Endothelial cell of umbilical vein (primary cell): ENCODE measurements around the gene ABCA3. TPM values are rescaled to one million over a fixed set of nuclear protein-coding genes. Genes with fewer than 3 reads are reported as not detected.

Source experiments
- BruUV-seq: library from RNA; stranded (reverse); fragments of 400-500 nt; replicated peaks from 2 replicates; lab custom pipeline; 2021; lab: Mats Ljungman, UMichigan
- CTCF ChIA-PET: fragments of 300-600, 350-600 bp; sonication (Branson Sonifier 250); formaldehyde crosslinking; loops from one replicate; lab custom pipeline; 2021; ENCODE audit warnings: antibody characterized with exemption, inconsistent platforms; lab: Charles Lee
- POLR2A ChIA-PET: fragments of 300-600, 350-600 bp; sonication (Branson Sonifier 250); formaldehyde crosslinking; loops from one replicate; lab custom pipeline; 2021; ENCODE audit warnings: antibody characterized with exemption, inconsistent platforms; lab: Charles Lee
- DNase-seq: peaks from one replicate; pipeline ENCODE4 v3.0.0-alpha.2; 2011; ENCODE audit warnings: low read depth, low spot score
- FAIRE-seq: peaks from 2 replicates; lab custom pipeline; 2011; peaks lifted over from hg19 to GRCh38; lab: Jason Lieb, UNC
- H2AFZ ChIP-seq: 2 replicates; pipeline ENCODE4 v1.6.0; 2012; ENCODE audit warnings: low read depth, low read length, control low read depth, inconsistent platforms
- H3K27ac ChIP-seq: 2 replicates; pipeline ENCODE4 v1.5.1; 2011; ENCODE audit warnings: low read depth, mild to moderate bottlenecking, control low read depth, low read length, moderate library complexity; ENCODE audit not compliant: insufficient read depth
- H3K27me3 ChIP-seq, 2 experiments: 2 replicates each; pipeline versions ENCODE4 v1.6.0 to v1.6.1; 2011; ENCODE audit warnings: low read length in 2 of 2, mixed read lengths in 1 of 2; ENCODE audit not compliant: control insufficient read depth in 2 of 2, insufficient read depth in 2 of 2
- H3K36me3 ChIP-seq, 2 experiments: 2 replicates in 1 of 2; 3 replicates in 1 of 2; pipeline ENCODE4 v1.5.1; 2011; ENCODE audit warnings: low read length in 2 of 2, mild to moderate bottlenecking in 1 of 2, moderate library complexity in 1 of 2; ENCODE audit not compliant: control insufficient read depth in 2 of 2, insufficient read depth in 2 of 2; ENCODE audit errors: extremely low read depth in 1 of 2
- H3K4me1 ChIP-seq: 3 replicates; pipeline ENCODE4 v1.5.1; 2011; ENCODE audit warnings: mild to moderate bottlenecking, low read length; ENCODE audit not compliant: control insufficient read depth, insufficient read depth; ENCODE audit errors: extremely low read depth
- H3K4me2 ChIP-seq: 2 replicates; pipeline ENCODE4 v1.6.1; 2011; ENCODE audit warnings: low read length, control low read depth, mixed read lengths; ENCODE audit not compliant: insufficient read depth
- H3K4me3 ChIP-seq, 3 experiments: fragments of 200-600 bp in 1 of 3; sonication (generic), shearing (Covaris generic) in 1 of 3; replicated peaks in 1 of 3; 2 replicates each; pipeline ENCODE4 v1.5.1; 2011 to 2016; ENCODE audit warnings: control low read depth in 3 of 3, low read length in 3 of 3, mild to moderate bottlenecking in 2 of 3, inconsistent platforms in 1 of 3, low read depth in 1 of 3, moderate library complexity in 1 of 3; ENCODE audit not compliant: insufficient read depth in 1 of 3
- H3K79me2 ChIP-seq: 2 replicates; pipeline ENCODE4 v1.6.0; 2012; ENCODE audit warnings: low read length, inconsistent platforms; ENCODE audit not compliant: control insufficient read depth, insufficient read depth
- H3K9ac ChIP-seq: replicated peaks from 2 replicates; pipeline ENCODE3; 2011; ENCODE audit warnings: low read length, control low read depth; ENCODE audit not compliant: insufficient read depth; ENCODE audit errors: extremely low read depth
- H3K9me1 ChIP-seq: replicated peaks from 3 replicates; pipeline ENCODE4 v1.6.0; 2011; ENCODE audit warnings: mild to moderate bottlenecking, low read length; ENCODE audit not compliant: control insufficient read depth, insufficient read depth; ENCODE audit errors: extremely low read depth
- H3K9me3 ChIP-seq: replicated peaks from 2 replicates; pipeline ENCODE4 v1.5.1; 2012; ENCODE audit warnings: low read length, inconsistent platforms; ENCODE audit not compliant: control insufficient read depth, insufficient read depth
- H4K20me1 ChIP-seq: replicated peaks from 2 replicates; pipeline ENCODE3; 2011; ENCODE audit warnings: mild to moderate bottlenecking, low read length; ENCODE audit not compliant: control insufficient read depth, insufficient read depth; ENCODE audit errors: extremely low read depth
- EZH2 ChIP-seq: IDR thresholded peaks from 2 replicates; pipeline ENCODE4 v1.6.1; 2012; ENCODE audit warnings: borderline replicate concordance, low read depth, mild to moderate bottlenecking, moderate library complexity, low read length, inconsistent platforms; ENCODE audit not compliant: severe bottlenecking
- FOS ChIP-seq: IDR thresholded peaks from 2 replicates; pipeline ENCODE4 v1.6.1; 2011; ENCODE audit warnings: mild to moderate bottlenecking, low read length, moderate library complexity, borderline replicate concordance; ENCODE audit not compliant: insufficient read depth
- GATA2 ChIP-seq: IDR thresholded peaks from 2 replicates; pipeline ENCODE4 v1.7.0; 2011; ENCODE audit warnings: low read depth, mild to moderate bottlenecking, moderate library complexity, mixed read lengths, low read length; ENCODE audit not compliant: insufficient read length, insufficient read depth
- MYC ChIP-seq: IDR thresholded peaks from one replicate; pipeline ENCODE4 v1.6.1; 2011; ENCODE audit warnings: mild to moderate bottlenecking, low read depth, low read length
- POLR2A ChIP-seq: IDR thresholded peaks from 2 replicates; pipeline ENCODE4 v1.6.1; 2012; ENCODE audit warnings: low read depth, mild to moderate bottlenecking, control low read depth, low read length
- POLR2AphosphoS5 ChIP-seq: IDR thresholded peaks from 2 replicates; pipeline ENCODE4 v1.6.1; 2012; ENCODE audit warnings: low read depth, mild to moderate bottlenecking, control low read depth, low read length, moderate library complexity; ENCODE audit not compliant: insufficient read depth
- dilution Hi-C: fragments of 300-500 bp; cut with MboI; formaldehyde crosslinking; loops from one replicate; pipeline ENCODE4 v1.15.0; 2019; ENCODE audit warnings: low sequenced_read_pairs; ENCODE audit not compliant: extremely low pct_ligation_motif_present
- intact Hi-C: fragments of 100-400 bp; cut with micrococcal nuclease; formaldehyde crosslinking; loops from one replicate; pipeline ENCODE4 v1.10.0; 2022
- polyA plus RNA-seq, 4 experiments: library from polyadenylated mRNA; depleted of rRNA in 3 of 4; stranded (reverse) in 3 of 4; unstranded in 1 of 4; fragments of >200 nt; gene quantifications; 2 replicates each; pipeline versions ENCODE4 v1.2.1 to v1.2.3, GENCODE V29; 2011 to 2012; ENCODE audit warnings: missing spikeins in 1 of 4
- total RNA-seq: library from RNA; stranded (reverse); gene quantifications from 2 replicates; pipeline ENCODE4 v1.2.3, GENCODE V29; 2021
- TF ChIP-seq, protein P1 (sequence below), 2 donors: IDR thresholded peaks; 1 replicate in 1 of 2; 2 replicates in 1 of 2; pipeline ENCODE4 v1.5.1; 2011; ENCODE audit warnings: low read length in 2 of 2, mild to moderate bottlenecking in 2 of 2, moderate library complexity in 2 of 2, control low read depth in 1 of 2, inconsistent platforms in 1 of 2, low read depth in 1 of 2; ENCODE audit not compliant: insufficient read depth in 1 of 2; ENCODE audit errors: extremely low read depth in 1 of 2

ABCA3 gene
- total and polyA plus RNA-seq, 2 donors (not counting 3 experiments of a cell fraction or from before 2014, with no cell fraction given) = 13.5 to 36.0 TPM

- TF ChIP-seq EZH2 (no peak), POLR2AphosphoS5 (no peak), POLR2A (no peak), GATA2 (no peak), MYC (no peak), FOS (no peak)
- TF ChIP-seq, protein P1, sequence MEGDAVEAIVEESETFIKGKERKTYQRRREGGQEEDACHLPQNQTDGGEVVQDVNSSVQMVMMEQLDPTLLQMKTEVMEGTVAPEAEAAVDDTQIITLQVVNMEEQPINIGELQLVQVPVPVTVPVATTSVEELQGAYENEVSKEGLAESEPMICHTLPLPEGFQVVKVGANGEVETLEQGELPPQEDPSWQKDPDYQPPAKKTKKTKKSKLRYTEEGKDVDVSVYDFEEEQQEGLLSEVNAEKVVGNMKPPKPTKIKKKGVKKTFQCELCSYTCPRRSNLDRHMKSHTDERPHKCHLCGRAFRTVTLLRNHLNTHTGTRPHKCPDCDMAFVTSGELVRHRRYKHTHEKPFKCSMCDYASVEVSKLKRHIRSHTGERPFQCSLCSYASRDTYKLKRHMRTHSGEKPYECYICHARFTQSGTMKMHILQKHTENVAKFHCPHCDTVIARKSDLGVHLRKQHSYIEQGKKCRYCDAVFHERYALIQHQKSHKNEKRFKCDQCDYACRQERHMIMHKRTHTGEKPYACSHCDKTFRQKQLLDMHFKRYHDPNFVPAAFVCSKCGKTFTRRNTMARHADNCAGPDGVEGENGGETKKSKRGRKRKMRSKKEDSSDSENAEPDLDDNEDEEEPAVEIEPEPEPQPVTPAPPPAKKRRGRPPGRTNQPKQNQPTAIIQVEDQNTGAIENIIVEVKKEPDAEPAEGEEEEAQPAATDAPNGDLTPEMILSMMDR (IDR thresholded peaks at IDR 0.05; ENCODE audit: extremely low read depth in 1 of 2, insufficient read depth in 1 of 2, low read depth in 1 of 2, low read length in 2 of 2) = no peak
- Histone ChIP-seq H3K9me3 (no peaks in the 10 kb centered on the region), H3K4me2 (no peak overlapping the region), H3K9ac (no peak overlapping the region), H3K36me3 (peaks cover 0 to 19% of the 10 kb centered on the region in 2 experiments), H3K9me1 (no peaks in the 10 kb centered on the region), H3K27me3 (no peaks in the 10 kb centered on the region), H3K27ac (no peak overlapping the region), H2AFZ (no peak overlapping the region), H3K4me1 (no peaks in the 10 kb centered on the region), H4K20me1 (no peaks in the 10 kb centered on the region), H3K4me3 (no peak overlapping the region), H3K79me2 (no peaks in the 10 kb centered on the region)
- intact Hi-C loops (no loop called here), dilution Hi-C loops (no loop called here)
- CTCF ChIA-PET = no interaction called here
- POLR2A ChIA-PET = no interaction called here
- no TSS peak for BruUV-seq
- no peak for DNase-seq
- no peak for FAIRE-seq
These were observed 16.8 kb downstream of the ABCA3 start for GRCh38 chr16:2323701-2324100.
